HuH-7 (cell line): ENCODE measurements around the gene PDE1C.

Source experiments
- DNase-seq: peaks from one replicate; pipeline ENCODE4 v3.0.0; 2011; ENCODE audit warnings: low spot score

PDE1C gene

GRCh38 chr7:31892099-31892829, 177.9 kb downstream of the PDE1C start:
- no peak for DNase-seq

DNA sequence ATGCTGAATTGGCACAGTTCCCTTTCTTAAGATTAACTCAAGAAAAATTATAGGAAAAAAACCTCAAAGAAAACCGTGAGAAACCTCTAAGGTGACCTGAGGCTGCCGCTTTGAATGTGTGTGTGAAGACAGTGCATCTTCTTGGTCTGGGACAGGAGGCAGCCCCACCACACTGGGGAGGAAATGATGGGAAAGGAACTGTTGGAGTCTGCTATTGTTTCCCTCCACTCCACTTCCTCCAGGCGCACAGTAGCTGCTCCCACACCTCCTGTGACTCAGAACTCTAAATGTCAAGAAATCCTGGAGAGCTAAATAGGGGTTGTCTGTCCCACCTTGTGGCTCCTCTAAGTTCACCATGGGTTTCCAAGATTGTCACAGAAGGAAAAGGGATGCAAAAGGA, 179.4 kb downstream of the PDE1C start:
- DNase-seq, result no peak

GRCh38 chr7:31890198-31890597, 180.0 kb downstream of the PDE1C start:
- DNase-seq, result no peak

- no peak for DNase-seq
Measured at GRCh38 chr7:31887006-31887405, 183.2 kb downstream of the PDE1C start.

DNA sequence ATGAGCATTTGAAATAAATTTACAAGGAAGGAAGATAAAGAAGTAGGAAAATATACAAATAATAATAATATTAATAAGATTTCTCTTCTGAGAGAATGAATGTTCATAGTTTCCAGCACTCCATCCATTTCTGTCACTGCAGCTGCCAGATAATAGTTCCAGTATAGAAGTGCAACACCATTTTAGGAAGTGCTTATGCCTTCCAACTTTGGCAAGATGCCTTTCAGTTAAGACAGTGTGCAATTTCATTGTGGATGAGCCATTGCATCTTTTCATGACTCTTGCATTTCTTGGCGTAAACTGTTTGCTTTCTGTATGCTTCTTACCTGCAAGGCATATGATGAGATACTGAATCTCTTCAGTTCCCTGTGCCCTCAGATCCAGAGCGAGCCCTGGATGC, 185.0 kb downstream of the PDE1C start:
- no peak for DNase-seq

DNA sequence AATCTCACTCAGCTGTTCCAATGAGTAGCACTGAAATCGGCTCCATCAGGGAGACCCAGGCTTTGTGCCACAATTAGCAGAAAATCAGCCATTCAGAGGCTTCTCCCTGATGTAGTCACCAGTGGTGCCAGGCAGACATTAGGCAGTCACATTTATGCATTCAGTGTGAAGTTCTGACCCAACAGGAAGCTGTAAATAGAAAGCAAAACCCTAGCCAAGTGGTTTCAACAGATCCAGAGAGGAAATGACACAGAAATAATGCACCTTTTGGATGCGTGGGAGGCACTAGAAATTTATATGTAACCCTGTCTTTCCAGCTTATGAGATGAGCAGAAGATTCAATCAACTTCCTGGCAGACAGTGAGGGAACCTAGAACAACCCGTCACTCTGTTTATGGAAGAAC, 186.4 kb downstream of the PDE1C start:
- no peak for DNase-seq

DNA sequence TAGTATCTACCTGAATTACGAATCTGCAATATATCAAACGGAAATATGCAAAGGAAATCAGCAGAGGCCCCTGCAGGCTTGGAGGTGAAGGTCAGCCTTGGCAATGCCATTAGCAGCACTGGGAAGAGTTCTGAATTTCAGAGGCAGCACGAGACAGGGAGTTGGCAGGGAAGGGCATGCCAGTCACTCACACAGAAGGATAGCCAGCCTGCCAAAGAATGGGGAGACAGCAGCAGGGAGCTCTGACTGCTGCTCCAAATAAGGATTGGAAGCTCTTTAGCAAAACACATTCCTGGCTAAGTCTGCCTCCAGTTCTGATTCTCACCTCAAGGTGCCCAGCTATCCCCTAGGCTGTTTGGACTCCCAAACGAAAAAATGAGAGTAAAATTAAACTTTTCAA, 188.0 kb downstream of the PDE1C start:
- DNase-seq, result no peak

DNA sequence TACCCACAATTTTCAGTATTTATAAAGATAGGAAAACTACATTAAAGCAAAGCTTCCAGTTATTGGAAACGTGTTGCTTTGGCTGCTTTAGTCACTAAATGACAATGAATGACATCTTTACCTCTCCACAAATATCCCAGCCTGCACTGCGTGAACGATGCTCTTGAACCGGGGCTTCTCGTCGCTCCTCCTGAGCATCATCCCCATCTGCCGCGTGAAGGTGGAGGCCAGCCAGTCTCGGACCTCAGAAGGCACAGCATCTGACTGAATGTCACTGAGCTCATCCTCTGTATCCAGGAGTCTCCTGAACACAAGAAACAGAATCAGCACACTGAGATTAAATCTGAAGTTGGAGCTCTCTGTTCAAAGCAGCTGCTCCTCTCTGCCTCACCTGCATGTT, 191.3 kb downstream of the PDE1C start:
- no peak for DNase-seq

- no peak for DNase-seq
Measured at GRCh38 chr7:31875424-31875823, 194.8 kb downstream of the PDE1C start.

DNA sequence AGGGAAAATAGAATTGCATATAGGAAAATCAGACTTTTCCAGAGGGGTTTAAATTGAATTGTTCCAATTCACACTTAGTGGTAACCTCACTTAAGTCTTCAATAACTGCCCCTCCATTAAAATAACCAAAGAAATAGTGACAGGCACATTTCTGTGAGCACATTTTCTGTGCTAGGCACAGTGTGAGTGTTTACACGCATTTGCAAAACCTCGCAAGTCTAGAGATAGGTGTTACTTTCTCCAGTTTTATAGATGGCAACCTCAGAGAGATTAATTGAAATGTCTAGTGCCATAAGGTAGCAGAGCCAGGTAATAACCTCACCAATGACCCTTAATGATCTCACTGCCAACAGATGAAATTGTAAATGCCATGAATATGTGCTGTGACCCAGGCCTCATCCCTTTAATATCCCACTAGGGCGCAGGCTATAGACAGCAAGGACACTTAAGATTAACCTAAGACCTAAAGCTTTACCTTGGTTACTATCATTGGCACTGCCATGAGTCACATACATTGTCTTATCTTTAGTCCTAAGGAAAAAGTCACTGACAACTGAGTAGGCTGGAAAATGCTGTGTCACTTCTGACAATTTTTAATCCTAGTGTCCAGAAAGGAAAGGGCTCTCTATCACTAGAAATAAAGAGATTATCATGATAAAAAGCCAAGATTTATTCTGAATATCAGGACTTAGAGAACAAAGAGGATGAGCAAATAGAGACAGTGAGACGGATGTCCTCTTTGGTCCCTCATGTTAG, 195.4 kb downstream of the PDE1C start:
- no peak for DNase-seq

GRCh38 chr7:31873816-31874597, 196.2 kb downstream of the PDE1C start:
- DNase-seq, result no peak

DNA sequence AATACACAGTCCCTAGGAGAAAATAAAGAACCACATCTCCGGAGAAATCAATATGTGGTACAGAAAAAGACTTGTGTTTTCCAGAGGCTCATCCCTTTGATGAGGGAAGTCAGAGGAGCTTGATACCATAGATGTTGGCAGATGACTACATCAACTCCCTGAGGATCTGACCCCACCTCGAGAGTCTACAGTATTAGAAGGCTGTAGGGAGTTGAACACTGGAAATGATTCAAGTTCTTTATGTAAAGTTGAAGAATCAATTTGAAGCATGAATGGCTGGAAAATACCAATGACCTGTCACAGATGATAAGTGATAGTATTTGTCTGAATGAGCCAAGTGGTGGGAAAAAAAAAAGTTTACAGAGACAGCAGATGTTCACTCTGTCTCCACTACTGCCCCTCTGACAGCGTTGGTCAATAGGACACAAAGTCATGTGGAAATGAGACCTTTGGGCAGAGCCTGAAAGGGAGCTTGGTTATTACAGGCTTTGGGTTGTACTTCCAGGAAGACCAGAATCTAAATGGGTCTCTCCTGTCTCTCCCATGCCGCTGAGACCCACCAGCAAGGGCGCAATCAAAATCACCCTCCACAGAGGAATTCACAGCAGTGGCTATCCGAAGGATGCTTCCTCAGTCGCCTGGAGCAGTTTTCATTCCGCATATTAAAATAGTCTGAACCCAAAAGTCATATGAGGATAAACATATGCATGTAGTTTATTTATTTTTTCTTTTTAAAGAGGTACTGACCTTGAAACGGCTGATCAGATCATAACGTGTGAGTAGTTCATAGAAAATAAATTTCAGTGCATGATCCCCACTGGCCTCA, 197.4 kb downstream of the PDE1C start:
- DNase-seq, result no peak

- no peak for DNase-seq
Measured at GRCh38 chr7:31864646-31865045, 205.6 kb downstream of the PDE1C start.

DNA sequence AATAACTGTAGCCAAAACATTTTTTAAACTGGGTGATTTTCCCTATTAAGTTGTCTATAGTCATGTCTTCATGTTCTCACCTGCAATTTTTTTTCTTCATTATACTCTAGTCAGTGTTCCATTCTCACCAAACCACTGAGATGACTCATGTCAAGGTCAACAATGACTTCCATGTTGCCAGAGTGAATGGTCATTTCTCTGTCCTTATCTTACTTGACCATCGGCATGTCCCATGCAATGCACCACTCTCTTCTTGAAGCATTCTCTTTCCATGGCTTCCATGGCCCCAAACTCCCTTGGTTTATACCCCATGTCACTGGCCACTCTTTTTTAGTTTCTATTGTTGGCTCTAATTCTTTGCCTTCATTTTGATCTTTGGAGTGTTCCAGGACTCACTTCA, 209.3 kb downstream of the PDE1C start:
- no peak for DNase-seq

GRCh38 chr7:31858055-31858454, 212.2 kb downstream of the PDE1C start:
- DNase-seq, result no peak

DNA sequence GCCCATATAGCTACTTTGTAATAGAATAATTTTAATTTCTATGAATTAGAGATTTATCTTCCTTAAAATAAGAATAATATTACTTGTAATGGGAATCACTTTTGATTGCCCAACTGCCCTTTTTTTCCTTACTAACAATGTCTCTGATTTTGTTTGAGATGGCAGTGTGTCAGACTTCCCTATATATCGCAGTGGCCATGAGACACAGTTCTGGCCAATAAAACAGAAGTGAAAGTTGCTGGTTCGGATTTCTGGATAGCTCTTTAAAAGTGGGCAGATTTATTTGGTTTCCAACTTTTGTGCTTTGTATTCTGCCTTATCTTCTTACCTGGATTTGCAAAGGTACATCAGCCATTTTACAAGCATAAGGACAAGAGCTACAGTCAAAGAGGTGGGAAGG, 213.0 kb downstream of the PDE1C start:
- no peak for DNase-seq

GRCh38 chr7:31856337-31856736, 213.9 kb downstream of the PDE1C start:
- no peak for DNase-seq

- no peak for DNase-seq
Measured at GRCh38 chr7:31855530-31855929, 214.7 kb downstream of the PDE1C start.

DNA sequence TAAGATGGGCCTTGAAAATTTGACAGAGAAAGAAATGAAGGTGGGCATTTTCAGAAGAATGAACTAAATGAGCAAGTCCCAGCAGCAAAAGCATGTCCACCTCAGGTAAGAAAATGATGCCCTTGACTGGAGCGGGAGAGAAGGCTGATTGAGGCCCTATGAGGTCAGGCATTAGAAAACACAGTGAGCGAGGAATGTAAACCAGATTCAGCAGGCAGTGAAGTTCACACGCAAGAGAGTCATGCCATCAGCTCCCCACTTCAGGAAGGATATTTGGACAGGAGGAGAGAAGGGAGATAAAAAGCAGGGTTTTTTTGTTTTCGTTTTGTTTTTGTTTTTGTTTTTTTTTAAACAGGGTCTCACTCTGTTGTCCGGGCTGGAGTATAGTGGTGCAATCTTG, 216.8 kb downstream of the PDE1C start:
- DNase-seq, result no peak

DNA sequence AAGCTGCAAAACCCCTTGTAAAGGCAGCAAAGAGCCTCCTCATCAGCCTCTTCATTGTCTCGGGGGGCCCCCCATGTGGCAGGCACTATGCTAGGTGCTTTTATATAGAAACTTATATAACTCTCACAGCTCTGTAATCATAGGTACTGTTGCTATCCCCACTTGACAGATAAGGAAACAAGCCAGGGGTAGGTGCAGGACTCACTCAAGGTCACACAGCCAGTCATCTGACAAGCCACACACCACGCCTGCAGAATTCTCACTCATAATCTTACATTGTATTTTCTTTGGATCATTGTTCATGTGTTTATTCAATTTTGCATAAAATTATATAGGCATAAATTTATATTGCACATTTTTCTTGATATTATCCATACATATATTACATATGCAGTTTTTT, 217.7 kb downstream of the PDE1C start:
- no peak for DNase-seq

- no peak for DNase-seq
Measured at GRCh38 chr7:31851119-31851518, 219.1 kb downstream of the PDE1C start.

DNA sequence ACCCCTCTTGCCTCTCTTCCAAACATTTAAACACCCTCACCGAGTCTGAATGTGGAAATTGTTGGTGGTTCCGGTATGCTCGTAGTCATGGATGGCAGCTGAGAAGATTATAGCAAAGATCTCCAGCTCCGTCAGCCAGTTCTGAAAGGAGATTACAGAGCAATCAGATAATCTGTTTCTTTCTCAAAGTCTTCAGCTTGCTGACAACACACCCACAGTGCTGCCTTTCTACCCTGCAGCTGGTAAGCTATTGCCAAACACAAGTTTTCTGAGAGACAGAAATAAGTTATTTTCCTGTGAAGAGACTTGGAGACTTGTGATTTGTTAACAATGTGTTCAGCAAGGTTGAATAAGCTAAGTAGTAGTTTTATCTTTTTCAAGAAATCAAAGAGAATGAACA, 219.6 kb downstream of the PDE1C start:
- DNase-seq, result no peak
